Esophagus muscularis mucosa (tissue), 4 donors: ENCODE results near the gene NTRK3. TPM values are rescaled to one million over a fixed set of nuclear protein-coding genes. Genes with fewer than 3 reads are reported as not detected.

Experiments
- DNase-seq: peaks from one replicate; pipeline ENCODE4 v3.0.0-alpha.2; 2017; ENCODE audit errors: extremely low spot score
- H3K27ac ChIP-seq, 4 donors: fragments of 200-600 bp; sonication (generic); replicated peaks in 1 of 4; 1 replicate in 3 of 4; 2 replicates in 1 of 4; pipeline ENCODE4 v1.5.1; 2016 to 2019; ENCODE audit warnings: mild to moderate bottlenecking in 1 of 4
- H3K27me3 ChIP-seq, 4 donors: fragments of 200-600 bp; sonication (generic); one replicate each; pipeline versions ENCODE4 v1.5.1 to v1.6.0; 2016 to 2019
- H3K36me3 ChIP-seq, 4 donors: fragments of 200-600 bp; sonication (generic); one replicate each; pipeline ENCODE4 v1.5.1; 2016 to 2019
- H3K4me1 ChIP-seq, 4 donors: fragments of 200-600 bp; sonication (generic); one replicate each; pipeline ENCODE4 v1.5.1; 2016 to 2019
- H3K4me3 ChIP-seq, 4 donors: fragments of 200-600 bp; sonication (generic); 1 replicate in 2 of 4; 2 replicates in 2 of 4; pipeline ENCODE4 v1.5.1; 2016 to 2019; ENCODE audit warnings: mild to moderate bottlenecking in 4 of 4, moderate library complexity in 1 of 4
- H3K9me3 ChIP-seq, 4 donors: fragments of 200-600 bp; sonication (generic); 1 replicate in 3 of 4; 2 replicates in 1 of 4; pipeline ENCODE4 v1.5.1; 2016 to 2019
- CTCF ChIP-seq, 3 experiments: fragments of 200-600 bp in 2 of 3; fragments of 450-650 bp in 1 of 3; sonication (generic) in 2 of 3; IDR thresholded peaks; one replicate each; pipeline ENCODE4 v1.5.1; 2017 to 2019; ENCODE audit warnings: antibody characterized with exemption in 3 of 3, mild to moderate bottlenecking in 2 of 3, moderate library complexity in 1 of 3
- EP300 ChIP-seq: sonication (generic); formaldehyde crosslinking; IDR thresholded peaks from one replicate; pipeline ENCODE4 v1.6.1; 2017; ENCODE audit warnings: antibody characterized with exemption
- POLR2A ChIP-seq: fragments of 450-650 bp; IDR thresholded peaks from one replicate; pipeline ENCODE4 v1.6.1; 2017; ENCODE audit warnings: antibody characterized with exemption, moderate library complexity, mild to moderate bottlenecking, low read depth
- POLR2AphosphoS5 ChIP-seq, 2 donors: sonication (generic); formaldehyde crosslinking; IDR thresholded peaks; one replicate each; pipeline ENCODE4 v1.6.1; 2017; ENCODE audit warnings: antibody characterized with exemption in 2 of 2
- WGBS: methylation state at CpG from one replicate; pipeline ENCODE4 v1.1.5; 2018; 5-methylcytosine and 5-hydroxymethylcytosine counted together
- intact Hi-C: fragments of 100-400 bp; cut with DNase I; formaldehyde crosslinking; loops from one replicate; pipeline ENCODE4 v1.15.1; 2023
- total RNA-seq, 4 donors: library from RNA; depleted of rRNA; stranded (reverse); fragments of >200 nt; gene quantifications; one replicate each; pipeline versions ENCODE4 v1.1.0 to v1.2.1, GENCODE V29; 2016

Gene NTRK3
- total RNA-seq, 4 donors from 2014 or later, result 1.7 to 6.3 (median 3.0) TPM

- no peaks in the 10 kb centered on the region for H3K36me3 ChIP-seq
- no peaks in the 10 kb centered on the region for H3K4me1 ChIP-seq
- H3K27ac ChIP-seq, result no peak overlapping the region
- H3K9me3 ChIP-seq, result no peaks in the 10 kb centered on the region
- no peaks in the 10 kb centered on the region for H3K27me3 ChIP-seq
- no peak for TF ChIP-seq EP300
- no peak for TF ChIP-seq POLR2A
- 84% methylated on average over 6 of the region's 6 CpGs for WGBS
- intact Hi-C loops, result no loop called here
- no peak overlapping the region for H3K4me3 ChIP-seq
- DNase-seq, result no peak
Measured at GRCh38 chr15:88106074-88106473, 150.5 kb downstream of the NTRK3 start.

GRCh38 chr15:88104357-88104756, 152.2 kb downstream of the NTRK3 start:
- H3K4me1 ChIP-seq, result no peaks in the 10 kb centered on the region
- TF ChIP-seq POLR2A (no peak), POLR2AphosphoS5 (IDR thresholded peaks at IDR 0.05) (no peak), CTCF (IDR thresholded peaks at IDR 0.05) (no peak), EP300 (no peak)
- H3K27ac ChIP-seq, result no peak overlapping the region
- no peak overlapping the region for H3K4me3 ChIP-seq
- 38% methylated on average over 3 of the region's 3 CpGs for WGBS
- no peak for DNase-seq
- no peaks in the 10 kb centered on the region for H3K36me3 ChIP-seq
- no peaks in the 10 kb centered on the region for H3K27me3 ChIP-seq
- intact Hi-C loops, result no loop called here
- H3K9me3 ChIP-seq, result no peaks in the 10 kb centered on the region

- TF ChIP-seq EP300 (no peak), POLR2A (no peak), POLR2AphosphoS5 (IDR thresholded peaks at IDR 0.05) (no peak), CTCF (IDR thresholded peaks at IDR 0.05) (no peak)
- DNase-seq, result no peak
- Histone ChIP-seq H3K36me3 (no peaks in the 10 kb centered on the region), H3K27me3 (no peaks in the 10 kb centered on the region), H3K4me1 (no peaks in the 10 kb centered on the region), H3K27ac (no peak overlapping the region), H3K4me3 (no peak overlapping the region), H3K9me3 (no peaks in the 10 kb centered on the region)
- intact Hi-C loops, result no loop called here
- WGBS, result 91% methylated on average over 2 of the region's 2 CpGs
Measured at GRCh38 chr15:88100181-88100580, 156.4 kb downstream of the NTRK3 start.

GRCh38 chr15:88098361-88098760, 158.2 kb downstream of the NTRK3 start:
- TF ChIP-seq POLR2AphosphoS5 (IDR thresholded peaks at IDR 0.05), result no peak
- TF ChIP-seq POLR2A, result no peak
- no peak for TF ChIP-seq CTCF (IDR thresholded peaks at IDR 0.05)
- TF ChIP-seq EP300, result no peak
- intact Hi-C loops, result no loop called here
- no peak overlapping the region for H3K4me3 ChIP-seq
- no peaks in the 10 kb centered on the region for H3K4me1 ChIP-seq
- DNase-seq, result no peak
- 64% methylated on average over 10 of the region's 10 CpGs for WGBS
- H3K27ac ChIP-seq, result no peak overlapping the region
- H3K36me3 ChIP-seq, result no peaks in the 10 kb centered on the region
- H3K27me3 ChIP-seq, result no peaks in the 10 kb centered on the region
- no peaks in the 10 kb centered on the region for H3K9me3 ChIP-seq

- peaks cover 0 to 17% (median 12%) of the 10 kb centered on the region in 4 donors for H3K4me1 ChIP-seq
- peaks cover 0 to 4% (median 0%) of the 10 kb centered on the region in 4 donors for H3K9me3 ChIP-seq
- no peaks in the 10 kb centered on the region for H3K27me3 ChIP-seq
- TF ChIP-seq POLR2A (no peak), CTCF (IDR thresholded peaks at IDR 0.05) (no peak), POLR2AphosphoS5 (IDR thresholded peaks at IDR 0.05) (no peak), EP300 (no peak)
- WGBS, result 89% methylated on average over 3 of the region's 3 CpGs
- H3K4me3 ChIP-seq, result no peak overlapping the region
- intact Hi-C loops, result no loop called here
- no peak for DNase-seq
- H3K36me3 ChIP-seq, result no peaks in the 10 kb centered on the region
- no peak overlapping the region for H3K27ac ChIP-seq
Measured at GRCh38 chr15:88091444-88092016, 165.0 kb downstream of the NTRK3 start.
